WTC11 (cell line): ENCODE results near the gene LRSAM1.

Experiments
- ATF2 ChIP-seq: sonication (generic); formaldehyde crosslinking; IDR thresholded peaks from 2 replicates; pipeline ENCODE4 v1.8.1; 2022; ENCODE audit warnings: low read depth, missing genetic modification reagents, borderline replicate concordance
- CTCF ChIP-seq: fragments of 200-600 bp; IDR thresholded peaks from 2 replicates; pipeline ENCODE4 v1.8.0; 2022; ENCODE audit warnings: antibody characterized with exemption
- E2F5 ChIP-seq: sonication (generic); formaldehyde crosslinking; IDR thresholded peaks from 2 replicates; pipeline ENCODE4 v1.8.1; 2022; ENCODE audit warnings: mild to moderate bottlenecking, moderate library complexity, missing genetic modification reagents
- ELF4 ChIP-seq: sonication (generic); formaldehyde crosslinking; IDR thresholded peaks from 2 replicates; pipeline ENCODE4 v1.8.1; 2022; ENCODE audit warnings: low read depth, mild to moderate bottlenecking, moderate library complexity, missing genetic modification reagents
- ESRRA ChIP-seq: sonication (generic); formaldehyde crosslinking; IDR thresholded peaks from 2 replicates; pipeline ENCODE4 v1.8.1; 2022; ENCODE audit warnings: mild to moderate bottlenecking, missing genetic modification reagents, borderline replicate concordance
- ETV6 ChIP-seq: sonication (generic); formaldehyde crosslinking; IDR thresholded peaks from 2 replicates; pipeline ENCODE4 v1.8.1; 2022; ENCODE audit warnings: mild to moderate bottlenecking, missing genetic modification reagents
- HMGXB4 ChIP-seq: sonication (generic); formaldehyde crosslinking; IDR thresholded peaks from 2 replicates; pipeline ENCODE4 v1.8.1; 2023; ENCODE audit warnings: mild to moderate bottlenecking, moderate library complexity, missing genetic modification reagents
- PRRX2 ChIP-seq: fragments of 250-450 bp; sonication (Bioruptor Pico); IDR thresholded peaks from 2 replicates; pipeline ENCODE4 v1.8.0; 2021; ENCODE audit warnings: mild to moderate bottlenecking
- USF2 ChIP-seq: sonication (generic); formaldehyde crosslinking; IDR thresholded peaks from 2 replicates; pipeline ENCODE4 v1.8.1; 2023; ENCODE audit warnings: mild to moderate bottlenecking, missing genetic modification reagents, moderate library complexity
- ZNF121 ChIP-seq: sonication (generic); formaldehyde crosslinking; IDR thresholded peaks from 2 replicates; pipeline ENCODE4 v1.8.0; 2023; ENCODE audit warnings: missing genetic modification reagents
- ZNF396 ChIP-seq: fragments of 250-450 bp; sonication (Bioruptor Pico); IDR thresholded peaks from 2 replicates; pipeline ENCODE4 v1.8.0; 2021; ENCODE audit warnings: mild to moderate bottlenecking, moderate library complexity, borderline replicate concordance
- ZNF423 ChIP-seq: fragments of 250-450 bp; sonication (Bioruptor Pico); IDR thresholded peaks from 2 replicates; pipeline ENCODE4 v2.1.2; 2022; ENCODE audit warnings: mild to moderate bottlenecking, moderate library complexity

- TF ChIP-seq ZNF121 (CRISPR knock-in tag) (no peak), E2F5 (CRISPR knock-in tag) (no peak), CTCF (no peak), ZNF396 (CRISPR knock-in tag) (no peak), ESRRA (CRISPR knock-in tag) (no peak), ETV6 (CRISPR knock-in tag) (no peak), PRRX2 (CRISPR knock-in tag) (no peak), USF2 (no peak), ELF4 (CRISPR knock-in tag) (no peak), ZNF423 (CRISPR knock-in tag) (no peak), ATF2 (no peak), HMGXB4 (CRISPR knock-in tag) (no peak)
These were observed 45.8 kb upstream of the LRSAM1 start for GRCh38 chr9:127405344-127406125.
